Panc1 (cell line): ENCODE data around the gene DNAJA2. TPM values are rescaled to one million over a fixed set of nuclear protein-coding genes. Genes with fewer than 3 reads are reported as not detected.
"Not testable (repeated sequence)": the region's sequence is repeated elsewhere in the genome, so short reads cannot be mapped to it uniquely, and the experiment has no call there.

Experiments used
- ATAC-seq: fragments of 200-7000 bp; cut with Tn5 transposase; 2 replicates; pipeline ENCODE4 v1.9.1; 2020; ENCODE audit warnings: mild to moderate bottlenecking, moderate library complexity
- BruUV-seq: library from RNA; stranded (reverse); fragments of 400-500 nt; replicated peaks from 2 replicates; lab custom pipeline; 2021; lab: Mats Ljungman, UMichigan
- CTCF ChIA-PET: fragments of 300-600 bp; sonication (Branson Sonifier 250); formaldehyde crosslinking; loops from one replicate; lab custom pipeline; 2022; ENCODE audit warnings: antibody characterized with exemption; lab: Charles Lee
- POLR2A ChIA-PET: fragments of 300-600 bp; sonication (Branson Sonifier 250); formaldehyde crosslinking; loops from one replicate; lab custom pipeline; 2022; ENCODE audit warnings: antibody characterized with exemption; lab: Charles Lee
- DNase-seq: peaks from one replicate; pipeline ENCODE4 v3.0.0-alpha.2; 2010; ENCODE audit warnings: low read depth, low spot score
- H3K27ac ChIP-seq: 2 replicates; pipeline ENCODE4 v1.5.1; 2011; ENCODE audit warnings: mild to moderate bottlenecking, low read length, inconsistent platforms
- H3K27me3 ChIP-seq: fragments of 200-500 bp; sonication (Bioruptor generic); 2 replicates; pipeline ENCODE4 v1.6.0; 2014; ENCODE audit warnings: low read length, inconsistent platforms; ENCODE audit not compliant: control insufficient read depth, insufficient read depth
- H3K36me3 ChIP-seq: fragments of 200-500 bp; sonication (Bioruptor generic); 2 replicates; pipeline ENCODE4 v1.5.1; 2014; ENCODE audit warnings: inconsistent platforms, mild to moderate bottlenecking, low read length, moderate library complexity; ENCODE audit not compliant: control insufficient read depth, insufficient read depth
- H3K4me1 ChIP-seq: 2 replicates; pipeline ENCODE4 v1.5.1; 2011; ENCODE audit warnings: inconsistent platforms, mild to moderate bottlenecking, low read length, moderate library complexity; ENCODE audit not compliant: control insufficient read depth, insufficient read depth
- H3K4me3 ChIP-seq, 2 experiments: 2 replicates each; pipeline ENCODE4 v1.5.1; 2011 to 2012; ENCODE audit warnings: low read depth in 2 of 2, low read length in 2 of 2, mild to moderate bottlenecking in 2 of 2, inconsistent platforms in 1 of 2, moderate library complexity in 1 of 2
- H3K9me3 ChIP-seq: fragments of 200-500 bp; sonication (Bioruptor generic); 2 replicates; pipeline ENCODE4 v1.5.1; 2014; ENCODE audit warnings: low read depth, mild to moderate bottlenecking, inconsistent platforms, low read length, moderate library complexity; ENCODE audit not compliant: control insufficient read depth, insufficient read depth
- CTCF ChIP-seq: fragments of 450-650 bp; IDR thresholded peaks from 2 replicates; pipeline ENCODE4 v1.5.1; 2017; ENCODE audit warnings: mild to moderate bottlenecking
- POLR2AphosphoS5 ChIP-seq: IDR thresholded peaks from 2 replicates; pipeline ENCODE4 v1.6.1; 2012; ENCODE audit warnings: mild to moderate bottlenecking, low read depth, low read length, moderate library complexity
- SIN3A ChIP-seq: IDR thresholded peaks from 2 replicates; pipeline ENCODE4 v1.6.1; 2012; ENCODE audit warnings: low read depth, mild to moderate bottlenecking, low read length, moderate library complexity, borderline replicate concordance; ENCODE audit not compliant: insufficient read depth
- TCF7L2 ChIP-seq: IDR thresholded peaks from 2 replicates; pipeline ENCODE4 v1.6.1; 2011; ENCODE audit warnings: mild to moderate bottlenecking, low read depth, low read length, inconsistent platforms
- in situ Hi-C: cut with HindIII; loops from 2 replicates; pipeline ENCODE4 v1.10.0; 2016; ENCODE audit warnings: low sequenced_read_pairs, low pct_unique_long_range_greater_than_20kb
- intact Hi-C: fragments of 100-400 bp; cut with micrococcal nuclease; formaldehyde crosslinking; loops from one replicate; pipeline ENCODE4 v1.10.0; 2022; ENCODE audit not compliant: unreplicated experiment
- total RNA-seq: library from RNA; stranded (reverse); gene quantifications from one replicate; pipeline ENCODE4 v1.2.1, GENCODE V29; 2021; ENCODE audit not compliant: unreplicated experiment
- TF ChIP-seq, protein P1 (sequence below), 2 experiments: IDR thresholded peaks; 2 replicates each; pipeline ENCODE4 v1.6.1; 2011 to 2012; ENCODE audit warnings: low read depth in 2 of 2, control low read depth in 1 of 2, low read length in 1 of 2, mild to moderate bottlenecking in 1 of 2, moderate library complexity in 1 of 2; ENCODE audit not compliant: insufficient read depth in 1 of 2

DNAJA2 gene
- total RNA-seq, 1 experiment from 2014 or later: 49.4 TPM

DNA sequence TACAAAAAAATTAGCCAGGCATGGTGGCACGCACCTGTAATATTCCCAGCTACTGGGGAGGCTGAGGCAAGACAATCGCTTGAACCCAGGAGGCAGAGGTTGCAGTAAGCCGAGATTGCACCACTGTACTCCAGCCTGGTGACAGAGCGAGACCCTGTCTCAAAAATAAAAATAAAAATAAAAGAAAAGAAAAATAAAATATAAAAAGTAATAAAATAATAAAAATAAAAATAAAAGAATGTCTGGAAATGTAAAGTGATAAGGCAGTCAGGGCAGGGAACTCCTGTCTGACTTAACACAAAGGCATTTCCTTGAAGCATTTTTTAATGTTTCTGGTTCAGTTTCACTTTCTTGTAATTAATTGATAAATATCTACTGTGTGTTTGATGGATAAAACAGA is 34.7 kb upstream of the DNAJA2 start:
- Histone ChIP-seq H3K27me3 (no peaks in the 10 kb centered on the region), H3K4me1 (no peaks in the 10 kb centered on the region), H3K4me3 (no peak overlapping the region), H3K9me3 (no peaks in the 10 kb centered on the region), H3K27ac (no peak overlapping the region), H3K36me3 (no peaks in the 10 kb centered on the region)
- POLR2A ChIA-PET: interaction anchor here (0.7 kb wide), 1 partner anchor 227 kb away, joined by 10 read pairs; no protein-coding TSS in a partner anchor
- TF ChIP-seq TCF7L2 (no peak), SIN3A (no peak), CTCF (no peak)
- no peak for ATAC-seq
- CTCF ChIA-PET: no interaction called here
- in situ Hi-C loops: no loop called here
- DNase-seq: no peak
- BruUV-seq: no TSS peak
- intact Hi-C loops: no loop called here

GRCh38 chr16:47004652-47005051 is 31.2 kb upstream of the DNAJA2 start:
- in situ Hi-C loops: no loop called here
- CTCF ChIA-PET: interaction anchor here (0.6 kb wide), 1 partner anchor 51 kb away, joined by 4 read pairs; no protein-coding TSS in a partner anchor
- TF ChIP-seq CTCF: no peak
- TF ChIP-seq TCF7L2: no peak
- no peak for TF ChIP-seq POLR2AphosphoS5
- TF ChIP-seq SIN3A: no peak
- TF ChIP-seq, protein P1, sequence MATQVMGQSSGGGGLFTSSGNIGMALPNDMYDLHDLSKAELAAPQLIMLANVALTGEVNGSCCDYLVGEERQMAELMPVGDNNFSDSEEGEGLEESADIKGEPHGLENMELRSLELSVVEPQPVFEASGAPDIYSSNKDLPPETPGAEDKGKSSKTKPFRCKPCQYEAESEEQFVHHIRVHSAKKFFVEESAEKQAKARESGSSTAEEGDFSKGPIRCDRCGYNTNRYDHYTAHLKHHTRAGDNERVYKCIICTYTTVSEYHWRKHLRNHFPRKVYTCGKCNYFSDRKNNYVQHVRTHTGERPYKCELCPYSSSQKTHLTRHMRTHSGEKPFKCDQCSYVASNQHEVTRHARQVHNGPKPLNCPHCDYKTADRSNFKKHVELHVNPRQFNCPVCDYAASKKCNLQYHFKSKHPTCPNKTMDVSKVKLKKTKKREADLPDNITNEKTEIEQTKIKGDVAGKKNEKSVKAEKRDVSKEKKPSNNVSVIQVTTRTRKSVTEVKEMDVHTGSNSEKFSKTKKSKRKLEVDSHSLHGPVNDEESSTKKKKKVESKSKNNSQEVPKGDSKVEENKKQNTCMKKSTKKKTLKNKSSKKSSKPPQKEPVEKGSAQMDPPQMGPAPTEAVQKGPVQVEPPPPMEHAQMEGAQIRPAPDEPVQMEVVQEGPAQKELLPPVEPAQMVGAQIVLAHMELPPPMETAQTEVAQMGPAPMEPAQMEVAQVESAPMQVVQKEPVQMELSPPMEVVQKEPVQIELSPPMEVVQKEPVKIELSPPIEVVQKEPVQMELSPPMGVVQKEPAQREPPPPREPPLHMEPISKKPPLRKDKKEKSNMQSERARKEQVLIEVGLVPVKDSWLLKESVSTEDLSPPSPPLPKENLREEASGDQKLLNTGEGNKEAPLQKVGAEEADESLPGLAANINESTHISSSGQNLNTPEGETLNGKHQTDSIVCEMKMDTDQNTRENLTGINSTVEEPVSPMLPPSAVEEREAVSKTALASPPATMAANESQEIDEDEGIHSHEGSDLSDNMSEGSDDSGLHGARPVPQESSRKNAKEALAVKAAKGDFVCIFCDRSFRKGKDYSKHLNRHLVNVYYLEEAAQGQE (IDR thresholded peaks at IDR 0.05; ENCODE audit: insufficient read depth in 1 of 2, low read depth in 2 of 2, low read length in 1 of 2): no peak
- Histone ChIP-seq H3K4me3 (no peak overlapping the region), H3K27me3 (no peaks in the 10 kb centered on the region), H3K9me3 (no peaks in the 10 kb centered on the region), H3K4me1 (no peaks in the 10 kb centered on the region), H3K27ac (no peak overlapping the region), H3K36me3 (no peaks in the 10 kb centered on the region)
- BruUV-seq: no TSS peak
- no peak for ATAC-seq
- intact Hi-C loops: no loop called here
- POLR2A ChIA-PET: interaction anchor here (0.6 to 0.7 kb wide), 2 partner anchors 140 to 951 kb away, joined by 3 to 6 read pairs; no protein-coding TSS in a partner anchor
- DNase-seq: no peak

DNA sequence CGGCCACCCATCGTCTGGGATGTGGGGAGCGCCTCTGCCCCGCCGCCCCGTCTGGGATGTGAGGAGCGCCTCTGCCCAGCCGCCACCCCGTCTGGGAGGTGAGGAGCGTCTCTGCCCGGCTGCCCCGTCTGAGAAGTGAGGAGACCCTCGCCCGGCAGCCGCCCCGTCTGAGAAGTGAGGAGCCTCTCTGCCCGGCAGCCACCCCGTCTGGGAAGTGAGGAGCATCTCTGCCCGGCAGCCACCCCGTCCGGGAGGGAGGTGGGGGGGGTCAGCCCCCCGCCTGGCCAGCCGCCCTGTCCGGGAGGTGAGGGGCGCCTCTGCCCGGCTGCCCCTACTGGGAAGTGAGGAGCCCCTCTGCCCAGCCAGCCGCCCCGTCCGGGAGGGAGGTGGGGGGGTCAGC is 26.6 kb upstream of the DNAJA2 start:
- H3K27me3 ChIP-seq, in situ Hi-C loops, H3K4me3 ChIP-seq, H3K27ac ChIP-seq, H3K36me3 ChIP-seq, intact Hi-C loops, H3K9me3 ChIP-seq, DNase-seq, H3K4me1 ChIP-seq, ATAC-seq, BruUV-seq, POLR2A ChIA-PET, CTCF ChIA-PET: not testable (repeated sequence)
